Ovary (tissue), 3 donors: ENCODE results near the gene TRAPPC8.

Experiments
- EP300 ChIP-seq: sonication (generic); formaldehyde crosslinking; IDR thresholded peaks from one replicate; pipeline ENCODE4 v1.6.1; 2017; ENCODE audit warnings: antibody characterized with exemption
- POLR2A ChIP-seq: fragments of 450-650 bp; IDR thresholded peaks from one replicate; pipeline ENCODE4 v1.6.1; 2017; ENCODE audit warnings: antibody characterized with exemption, mild to moderate bottlenecking, moderate library complexity
- TF ChIP-seq, protein P1 (sequence below), 3 donors: fragments of 450-650 bp in 2 of 3; fragments of 200-600 bp in 1 of 3; IDR thresholded peaks; one replicate each; pipeline versions ENCODE4 v1.5.1 to v1.8.0; 2016 to 2022; ENCODE audit warnings: antibody characterized with exemption in 3 of 3, mild to moderate bottlenecking in 1 of 3
- donor health status: DM: no; HTN: no; CAD: no.

DNA sequence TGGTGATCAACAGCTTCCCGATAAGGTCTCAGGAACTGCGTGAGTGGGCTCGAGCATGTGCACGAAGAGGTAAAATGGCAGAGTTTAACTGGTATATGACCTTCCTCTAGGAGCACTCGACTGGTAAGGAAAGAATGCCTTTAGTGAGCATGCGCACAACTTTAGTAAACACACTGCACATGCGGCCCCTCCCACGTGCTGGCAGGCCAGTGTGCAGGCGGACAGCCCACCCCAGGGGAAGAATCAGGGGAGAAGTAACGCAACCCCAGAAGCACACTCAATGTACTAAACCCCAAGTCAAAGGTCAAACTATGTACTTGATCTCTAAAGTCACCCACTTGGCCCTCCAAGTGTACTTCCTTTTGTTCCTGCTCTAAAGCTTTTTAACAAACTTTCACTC lies 153.5 kb downstream of the TRAPPC8 start:
- TF ChIP-seq, protein P1, sequence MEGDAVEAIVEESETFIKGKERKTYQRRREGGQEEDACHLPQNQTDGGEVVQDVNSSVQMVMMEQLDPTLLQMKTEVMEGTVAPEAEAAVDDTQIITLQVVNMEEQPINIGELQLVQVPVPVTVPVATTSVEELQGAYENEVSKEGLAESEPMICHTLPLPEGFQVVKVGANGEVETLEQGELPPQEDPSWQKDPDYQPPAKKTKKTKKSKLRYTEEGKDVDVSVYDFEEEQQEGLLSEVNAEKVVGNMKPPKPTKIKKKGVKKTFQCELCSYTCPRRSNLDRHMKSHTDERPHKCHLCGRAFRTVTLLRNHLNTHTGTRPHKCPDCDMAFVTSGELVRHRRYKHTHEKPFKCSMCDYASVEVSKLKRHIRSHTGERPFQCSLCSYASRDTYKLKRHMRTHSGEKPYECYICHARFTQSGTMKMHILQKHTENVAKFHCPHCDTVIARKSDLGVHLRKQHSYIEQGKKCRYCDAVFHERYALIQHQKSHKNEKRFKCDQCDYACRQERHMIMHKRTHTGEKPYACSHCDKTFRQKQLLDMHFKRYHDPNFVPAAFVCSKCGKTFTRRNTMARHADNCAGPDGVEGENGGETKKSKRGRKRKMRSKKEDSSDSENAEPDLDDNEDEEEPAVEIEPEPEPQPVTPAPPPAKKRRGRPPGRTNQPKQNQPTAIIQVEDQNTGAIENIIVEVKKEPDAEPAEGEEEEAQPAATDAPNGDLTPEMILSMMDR (IDR thresholded peaks at IDR 0.05): no peak
- TF ChIP-seq POLR2A: no peak
- TF ChIP-seq EP300: no peak
